ENCODE data around the gene CPNE9.

Gene CPNE9

DNA sequence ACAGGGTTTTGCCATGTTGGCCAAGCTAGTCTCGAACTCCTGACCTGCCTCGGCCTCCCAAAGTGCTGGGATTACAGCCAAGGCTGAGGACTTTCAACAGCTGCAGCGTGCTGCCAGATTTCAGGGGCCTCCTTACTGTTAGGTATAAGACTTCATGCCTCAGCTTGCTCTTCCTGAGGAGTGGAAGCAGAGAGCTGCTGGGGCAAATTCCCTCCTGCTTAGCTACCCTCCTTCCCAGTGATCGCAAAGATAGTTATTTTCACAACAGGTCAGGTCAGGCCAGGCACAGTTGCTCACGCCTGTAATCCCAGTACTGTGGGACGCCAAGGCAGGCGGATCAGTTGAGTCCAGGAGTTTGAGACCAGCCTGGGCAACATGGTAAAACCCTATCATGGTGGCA, 2.6 kb upstream of the CPNE9 start:
- Histone ChIP-seq H3K27me3 (ENCODE audit: insufficient read depth, low read length) (peaks cover 28% of the 10 kb centered on the region), H3K36me3 (ENCODE audit: insufficient read depth, low read length) (peaks cover 12% of the 10 kb centered on the region), H3K4me1 (ENCODE audit: insufficient read depth, low read length) (no peaks in the 10 kb centered on the region), H3K27ac (ENCODE audit: low read depth, low read length) (no peak overlapping the region), H3K4me3 (ENCODE audit: low read length) (no peak overlapping the region), H3K9me3 (ENCODE audit: insufficient read depth, low read depth, low read length) (no peaks in the 10 kb centered on the region), H3K9ac (ENCODE audit: low read depth, low read length) (no peak overlapping the region)
- 94% methylated on average over 7 of the region's 7 CpGs for WGBS

DNA sequence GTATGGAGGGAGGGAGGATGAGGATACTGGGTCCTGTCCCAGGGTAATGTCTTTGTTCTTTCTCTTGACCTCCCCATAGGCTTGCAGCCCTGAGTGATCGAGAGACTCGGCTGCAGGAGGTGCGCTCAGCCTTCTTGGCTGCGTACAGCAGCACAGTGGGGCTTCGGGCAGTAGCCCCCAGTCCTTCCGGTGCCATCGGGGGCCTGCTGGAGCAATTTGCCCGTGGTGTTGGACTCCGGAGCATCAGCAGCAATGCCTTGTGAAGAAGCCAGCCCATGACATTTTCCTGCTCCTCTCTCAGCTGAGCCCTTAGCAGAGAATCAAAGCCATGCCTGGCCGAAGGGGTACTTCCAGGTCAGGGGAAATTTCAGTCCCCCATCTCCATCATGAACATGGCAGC, 1.9 kb upstream of the CPNE9 start:
- peaks cover 12% of the 10 kb centered on the region for H3K36me3 ChIP-seq (ENCODE audit: insufficient read depth, low read length)
- 93% methylated on average over 10 of the region's 10 CpGs for WGBS
- peaks cover 28% of the 10 kb centered on the region for H3K27me3 ChIP-seq (ENCODE audit: insufficient read depth, low read length)
- H3K9ac ChIP-seq (ENCODE audit: low read depth, low read length) = no peak overlapping the region
- H3K4me3 ChIP-seq (ENCODE audit: low read length) = no peak overlapping the region
- no peak overlapping the region for H3K27ac ChIP-seq (ENCODE audit: low read depth, low read length)
- no peaks in the 10 kb centered on the region for H3K4me1 ChIP-seq (ENCODE audit: insufficient read depth, low read length)
- no peaks in the 10 kb centered on the region for H3K9me3 ChIP-seq (ENCODE audit: insufficient read depth, low read depth, low read length)

DNA sequence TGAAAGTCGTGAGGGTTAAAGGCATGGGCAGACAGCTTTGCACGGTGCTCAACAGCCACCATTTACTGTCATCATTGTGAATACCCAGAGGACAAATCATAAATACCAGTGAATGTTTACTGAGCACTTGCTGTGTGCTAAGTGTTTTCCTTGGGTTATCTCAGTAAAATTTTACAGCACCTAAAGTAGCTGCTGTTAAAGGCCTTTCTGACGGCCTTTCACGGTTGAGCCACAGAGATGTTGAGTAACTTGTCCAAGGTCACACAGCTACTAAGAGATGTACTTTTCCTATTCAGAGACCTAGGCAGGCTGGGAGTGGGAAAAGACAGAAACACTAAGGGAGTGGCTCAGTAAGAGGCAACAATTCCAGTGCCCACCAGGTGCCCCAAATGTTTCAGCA, 393 bp upstream of the CPNE9 start:
- peaks cover 28% of the 10 kb centered on the region for H3K27me3 ChIP-seq (ENCODE audit: insufficient read depth, low read length)
- H3K4me3 ChIP-seq (ENCODE audit: low read length) = 0 out of 2 replicates have a peak overlapping the region, but pooled peaks have one; percentile 62
- no peaks in the 10 kb centered on the region for H3K9me3 ChIP-seq (ENCODE audit: insufficient read depth, low read depth, low read length)
- peaks cover 4% of the 10 kb centered on the region for H3K36me3 ChIP-seq (ENCODE audit: insufficient read depth, low read length)
- 92% methylated on average over 4 of the region's 4 CpGs for WGBS
- H3K27ac ChIP-seq (ENCODE audit: low read depth, low read length) = no peak overlapping the region
- H3K4me1 ChIP-seq (ENCODE audit: insufficient read depth, low read length) = no peaks in the 10 kb centered on the region
- no peak overlapping the region for H3K9ac ChIP-seq (ENCODE audit: low read depth, low read length)

DNA sequence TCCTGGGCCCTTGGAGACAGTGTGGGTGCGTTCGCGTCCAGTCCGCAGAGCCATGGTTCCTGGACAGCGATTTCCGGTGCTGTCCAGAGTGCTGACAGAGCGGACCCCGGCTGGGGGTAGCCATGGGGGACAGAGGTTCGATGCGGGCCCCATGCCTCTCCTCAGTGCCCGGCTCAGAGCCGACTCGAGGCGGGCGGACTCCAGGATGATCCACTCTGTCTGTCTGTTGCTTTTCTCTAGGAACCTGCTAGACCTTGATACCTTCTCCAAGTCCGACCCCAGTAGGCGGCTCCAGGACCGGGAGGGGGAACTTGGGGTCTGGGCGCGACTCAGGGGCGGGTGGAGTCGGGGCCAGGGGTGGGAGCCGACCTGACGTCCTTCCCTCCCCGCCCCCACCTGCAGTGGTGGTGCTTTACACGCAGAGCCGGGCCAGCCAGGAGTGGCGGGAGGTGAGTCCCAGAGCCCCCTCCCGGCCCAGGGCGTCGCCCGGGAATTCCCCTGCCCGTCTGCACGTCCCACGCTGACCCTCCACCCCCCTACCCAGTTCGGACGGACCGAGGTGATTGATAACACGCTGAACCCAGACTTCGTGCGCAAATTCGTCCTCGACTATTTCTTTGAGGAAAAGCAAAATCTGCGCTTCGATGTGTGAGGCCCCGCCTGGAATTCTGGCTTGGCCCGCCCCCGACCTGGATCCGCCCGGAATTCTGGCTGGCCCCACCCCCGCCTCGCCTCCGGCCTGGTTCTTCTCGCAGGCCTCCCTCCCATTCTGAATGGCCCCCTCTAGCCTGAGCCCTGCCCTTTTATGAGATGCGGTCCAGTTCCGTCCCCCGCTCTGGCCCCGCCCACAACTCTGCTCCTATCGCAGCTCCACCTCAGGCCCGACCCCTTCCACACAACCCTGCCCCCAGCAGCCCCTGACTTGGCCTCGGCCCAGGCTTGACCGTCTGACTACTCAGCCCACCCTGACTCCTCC, 1.0 kb downstream of the CPNE9 start:
- peaks cover 28% of the 10 kb centered on the region for H3K27me3 ChIP-seq (ENCODE audit: insufficient read depth, low read length)
- no peak overlapping the region for H3K27ac ChIP-seq (ENCODE audit: low read depth, low read length)
- H3K4me1 ChIP-seq (ENCODE audit: insufficient read depth, low read length) = no peaks in the 10 kb centered on the region
- H3K9ac ChIP-seq (ENCODE audit: low read depth, low read length) = no peak overlapping the region
- peak overlapping the region; percentile 62 for H3K4me3 ChIP-seq (ENCODE audit: low read length)
- under 1% methylated on average over 62 of the region's 62 CpGs for WGBS
- peaks cover 3% of the 10 kb centered on the region; the same call in 1 of the 2 replicates for H3K36me3 ChIP-seq (ENCODE audit: insufficient read depth, low read length)
- no peaks in the 10 kb centered on the region for H3K9me3 ChIP-seq (ENCODE audit: insufficient read depth, low read depth, low read length)

DNA sequence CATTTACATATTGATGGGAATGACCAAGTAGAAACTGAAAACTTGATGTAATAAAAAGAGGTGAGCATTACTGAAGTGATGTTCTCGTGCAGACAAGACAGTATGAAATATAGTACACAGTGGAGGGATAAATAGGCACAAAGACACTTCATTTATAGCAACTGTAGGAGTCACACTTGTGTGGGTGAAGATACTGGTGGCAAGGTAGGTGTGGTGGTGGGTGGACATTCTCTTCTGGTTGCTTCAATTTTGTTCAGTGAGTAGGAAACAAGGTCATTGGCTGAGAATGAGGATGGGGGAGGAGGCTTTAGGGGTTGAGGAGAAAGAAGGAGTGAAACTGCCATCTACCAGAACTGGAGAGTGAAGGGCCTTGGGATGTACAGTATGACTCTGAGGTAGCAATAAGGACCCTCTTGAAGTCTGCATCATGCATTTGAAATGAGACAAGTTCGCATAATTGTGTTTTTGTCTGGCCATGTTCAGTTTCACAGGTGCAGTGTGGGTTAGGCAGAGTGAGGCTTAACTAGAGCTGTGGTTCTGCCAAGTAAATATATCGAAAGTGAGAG, 6.6 kb downstream of the CPNE9 start:
- H3K4me3 ChIP-seq (ENCODE audit: low read length) = no peak overlapping the region
- H3K9ac ChIP-seq (ENCODE audit: low read depth, low read length) = no peak overlapping the region
- H3K9me3 ChIP-seq (ENCODE audit: insufficient read depth, low read depth, low read length) = no peaks in the 10 kb centered on the region
- peaks cover 17% of the 10 kb centered on the region for H3K27me3 ChIP-seq (ENCODE audit: insufficient read depth, low read length)
- 76% methylated on average over 3 of the region's 3 CpGs for WGBS
- no peaks in the 10 kb centered on the region for H3K4me1 ChIP-seq (ENCODE audit: insufficient read depth, low read length)
- H3K27ac ChIP-seq (ENCODE audit: low read depth, low read length) = no peak overlapping the region
- H3K36me3 ChIP-seq (ENCODE audit: insufficient read depth, low read length) = no peaks in the 10 kb centered on the region

DNA sequence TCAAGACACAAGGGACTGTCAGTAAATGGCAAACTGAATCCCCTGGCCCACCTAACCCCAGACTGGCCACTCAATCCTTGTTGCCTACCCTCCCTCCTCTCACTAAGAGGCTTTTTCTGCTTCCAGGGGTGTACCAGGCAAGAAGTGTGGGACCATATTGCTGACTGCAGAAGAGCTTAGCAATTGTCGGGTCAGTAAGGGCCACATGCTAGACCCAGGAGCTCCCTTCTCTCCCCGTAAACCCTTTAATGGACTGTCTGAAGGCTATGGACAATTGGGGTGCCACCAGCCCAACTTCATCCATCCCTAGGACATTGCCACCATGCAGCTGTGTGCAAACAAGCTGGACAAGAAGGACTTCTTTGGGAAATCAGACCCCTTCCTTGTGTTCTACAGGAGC, 8.8 kb downstream of the CPNE9 start:
- 96% methylated on average over 2 of the region's 2 CpGs for WGBS
- Histone ChIP-seq H3K4me3 (ENCODE audit: low read length) (no peak overlapping the region), H3K4me1 (ENCODE audit: insufficient read depth, low read length) (no peaks in the 10 kb centered on the region), H3K27me3 (ENCODE audit: insufficient read depth, low read length) (peaks cover 10% of the 10 kb centered on the region; the same call in 1 of the 2 replicates), H3K27ac (ENCODE audit: low read depth, low read length) (no peak overlapping the region), H3K36me3 (ENCODE audit: insufficient read depth, low read length) (no peaks in the 10 kb centered on the region), H3K9ac (ENCODE audit: low read depth, low read length) (no peak overlapping the region), H3K9me3 (ENCODE audit: insufficient read depth, low read depth, low read length) (no peaks in the 10 kb centered on the region)

DNA sequence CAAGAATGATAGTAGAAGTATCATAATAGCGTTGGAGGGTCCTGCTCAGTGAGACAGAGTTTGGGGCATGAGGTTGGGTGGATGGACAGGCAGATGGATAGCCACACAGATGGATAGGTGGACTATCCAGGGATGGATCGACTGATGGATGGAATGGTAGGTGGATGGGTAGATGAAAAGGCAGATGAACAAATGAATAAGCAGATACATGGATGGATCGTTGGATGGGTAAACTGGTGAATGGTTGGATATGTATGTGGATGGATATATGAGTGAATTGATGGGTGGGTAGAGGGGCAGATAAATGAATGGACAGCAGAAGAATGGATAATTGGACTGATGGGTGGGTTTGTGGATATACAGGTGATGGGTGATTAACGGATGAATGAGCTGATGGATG, 9.5 kb downstream of the CPNE9 start:
- no peak overlapping the region for H3K4me3 ChIP-seq (ENCODE audit: low read length)
- no peak overlapping the region for H3K27ac ChIP-seq (ENCODE audit: low read depth, low read length)
- H3K36me3 ChIP-seq (ENCODE audit: insufficient read depth, low read length) = no peaks in the 10 kb centered on the region
- H3K4me1 ChIP-seq (ENCODE audit: insufficient read depth, low read length) = no peaks in the 10 kb centered on the region
- no peak overlapping the region for H3K9ac ChIP-seq (ENCODE audit: low read depth, low read length)
- H3K27me3 ChIP-seq (ENCODE audit: insufficient read depth, low read length) = peaks cover 10% of the 10 kb centered on the region; the same call in 1 of the 2 replicates
- WGBS = 86% methylated on average over 4 of the region's 4 CpGs
- no peaks in the 10 kb centered on the region for H3K9me3 ChIP-seq (ENCODE audit: insufficient read depth, low read depth, low read length)

DNA sequence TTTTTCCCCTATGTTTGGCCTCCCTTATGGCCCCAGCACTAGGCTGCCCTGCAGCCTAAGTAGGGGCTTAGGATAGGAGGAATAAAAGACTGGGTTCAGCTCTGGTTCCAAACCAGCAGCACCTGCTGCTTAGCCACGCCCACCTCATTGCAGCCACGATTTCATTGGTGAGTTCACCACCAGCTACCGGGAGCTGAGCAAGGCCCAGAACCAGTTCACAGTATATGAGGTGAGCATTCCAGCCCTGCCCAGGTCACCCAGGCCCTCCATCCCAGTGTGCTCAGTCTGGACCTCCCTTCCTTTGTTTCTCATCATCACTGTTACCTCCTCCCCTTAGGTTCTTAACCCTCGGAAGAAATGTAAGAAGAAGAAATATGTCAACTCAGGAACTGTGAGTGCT, 11.5 kb downstream of the CPNE9 start:
- H3K9me3 ChIP-seq (ENCODE audit: insufficient read depth, low read depth, low read length) = no peaks in the 10 kb centered on the region
- no peaks in the 10 kb centered on the region for H3K4me1 ChIP-seq (ENCODE audit: insufficient read depth, low read length)
- 45% methylated on average over 4 of the region's 4 CpGs for WGBS
- no peak overlapping the region for H3K4me3 ChIP-seq (ENCODE audit: low read length)
- no peaks in the 10 kb centered on the region for H3K36me3 ChIP-seq (ENCODE audit: insufficient read depth, low read length)
- H3K27me3 ChIP-seq (ENCODE audit: insufficient read depth, low read length) = peaks cover 10% of the 10 kb centered on the region; the same call in 1 of the 2 replicates
- no peak overlapping the region for H3K27ac ChIP-seq (ENCODE audit: low read depth, low read length)
- H3K9ac ChIP-seq (ENCODE audit: low read depth, low read length) = no peak overlapping the region

DNA sequence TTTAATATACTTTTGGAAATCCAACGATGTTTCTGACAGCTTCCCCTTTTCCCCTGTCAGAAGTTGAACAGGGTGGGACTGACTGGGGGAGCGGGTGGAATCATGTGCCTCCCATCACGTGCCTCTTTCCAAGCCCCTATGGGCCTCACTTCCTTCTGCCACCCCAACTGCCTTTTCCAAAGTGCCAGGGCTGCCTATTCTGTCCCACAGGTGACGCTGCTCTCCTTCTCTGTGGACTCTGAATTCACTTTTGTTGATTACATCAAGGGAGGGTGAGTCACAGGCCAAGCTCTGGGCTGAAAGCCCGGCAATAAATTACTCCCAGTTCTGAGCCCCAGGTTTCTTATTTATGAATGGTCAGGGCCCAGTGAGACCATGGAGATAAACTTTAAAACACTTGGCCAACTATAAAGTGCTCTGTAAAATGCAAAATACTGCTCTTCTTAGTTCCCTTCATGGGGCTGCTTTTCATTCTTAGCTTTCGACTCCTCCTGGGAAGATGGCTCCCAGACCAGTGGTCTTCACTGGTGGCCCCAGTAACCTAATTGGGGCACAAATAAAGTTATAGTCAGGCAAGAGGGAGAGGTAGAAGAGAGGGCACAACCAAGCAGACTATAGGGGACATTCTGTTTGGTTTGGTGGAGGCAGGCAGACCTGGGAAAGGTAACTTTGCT, 12.3 kb downstream of the CPNE9 start:
- no peak overlapping the region for H3K9ac ChIP-seq (ENCODE audit: low read depth, low read length)
- WGBS = 64% methylated on average over 6 of the region's 6 CpGs
- no peak overlapping the region for H3K4me3 ChIP-seq (ENCODE audit: low read length)
- H3K27me3 ChIP-seq (ENCODE audit: insufficient read depth, low read length) = peaks cover 10% of the 10 kb centered on the region; the same call in 1 of the 2 replicates
- no peaks in the 10 kb centered on the region for H3K36me3 ChIP-seq (ENCODE audit: insufficient read depth, low read length)
- no peak overlapping the region for H3K27ac ChIP-seq (ENCODE audit: low read depth, low read length)
- H3K9me3 ChIP-seq (ENCODE audit: insufficient read depth, low read depth, low read length) = no peaks in the 10 kb centered on the region
- H3K4me1 ChIP-seq (ENCODE audit: insufficient read depth, low read length) = no peaks in the 10 kb centered on the region

DNA sequence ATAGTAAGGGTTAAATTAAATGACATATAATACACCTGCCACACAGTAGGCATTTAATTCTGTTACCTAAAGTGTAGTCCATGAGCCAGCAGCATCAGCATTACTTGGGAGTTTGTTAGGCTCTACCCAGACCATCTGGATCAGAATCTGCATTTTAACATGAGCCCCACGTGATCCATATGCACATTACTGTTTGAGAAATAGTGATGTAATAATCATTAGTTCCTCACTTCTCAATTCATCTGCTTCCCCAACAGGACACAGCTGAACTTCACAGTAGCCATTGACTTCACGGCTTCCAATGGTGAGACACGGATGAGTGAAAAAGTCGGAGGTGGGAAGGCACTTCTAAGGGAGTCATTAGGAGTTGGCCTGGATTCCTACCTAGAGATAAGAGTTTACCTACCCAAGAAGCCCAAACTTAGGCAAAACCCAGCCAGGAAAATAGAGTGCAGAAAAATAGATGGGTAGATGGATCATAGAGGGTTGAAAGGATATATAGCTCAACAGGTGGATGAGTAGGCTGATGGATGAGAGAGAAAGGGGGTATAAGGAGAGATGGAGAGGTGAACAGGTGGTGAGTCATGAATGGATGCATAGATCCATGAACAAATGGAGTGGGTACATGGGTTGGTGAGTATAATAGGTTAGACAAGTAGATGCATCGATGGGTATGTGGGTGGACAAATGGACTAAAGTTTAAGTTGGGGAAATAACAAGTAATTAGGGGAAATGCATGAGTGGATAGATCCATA, 13.3 kb downstream of the CPNE9 start:
- no peaks in the 10 kb centered on the region for H3K4me1 ChIP-seq (ENCODE audit: insufficient read depth, low read length)
- no peak overlapping the region for H3K4me3 ChIP-seq (ENCODE audit: low read length)
- no peaks in the 10 kb centered on the region for H3K36me3 ChIP-seq (ENCODE audit: insufficient read depth, low read length)
- no peak overlapping the region for H3K9ac ChIP-seq (ENCODE audit: low read depth, low read length)
- peaks cover 8% of the 10 kb centered on the region; the same call in 1 of the 2 replicates for H3K27me3 ChIP-seq (ENCODE audit: insufficient read depth, low read length)
- WGBS = 87% methylated on average over 4 of the region's 5 CpGs
- H3K27ac ChIP-seq (ENCODE audit: low read depth, low read length) = no peak overlapping the region
- no peaks in the 10 kb centered on the region for H3K9me3 ChIP-seq (ENCODE audit: insufficient read depth, low read depth, low read length)
